PC-9 (cell line): ENCODE results near the gene ARHGAP42. TPM values are rescaled to one million over a fixed set of nuclear protein-coding genes. Genes with fewer than 3 reads are reported as not detected.

Experiments
- BruUV-seq: library from RNA; stranded (reverse); fragments of 400-500 nt; replicated peaks from 2 replicates; lab custom pipeline; 2021; lab: Mats Ljungman, UMichigan
- CTCF ChIA-PET: fragments of 300-600 bp; sonication (Branson Sonifier 250); formaldehyde crosslinking; loops from one replicate; lab custom pipeline; 2022; ENCODE audit warnings: antibody characterized with exemption; lab: Charles Lee
- POLR2A ChIA-PET: fragments of 300-600 bp; sonication (Branson Sonifier 250); formaldehyde crosslinking; loops from one replicate; lab custom pipeline; 2022; ENCODE audit warnings: antibody characterized with exemption; ENCODE audit not compliant: unreplicated experiment; lab: Charles Lee
- DNase-seq, 2 experiments: peaks; one replicate each; pipeline versions ENCODE4 v3.0.0 to v3.0.0-alpha.2; 2015 to 2022; ENCODE audit warnings: mixed read lengths in 1 of 2
- H2AFZ ChIP-seq: fragments of 200-600 bp; sonication (generic); 2 replicates; pipeline ENCODE4 v1.8.1; 2017; ENCODE audit warnings: antibody characterized with exemption
- H3F3A ChIP-seq: fragments of 200-600 bp; sonication (generic); 2 replicates; pipeline ENCODE4 v1.8.1; 2017; ENCODE audit warnings: antibody characterized with exemption, mild to moderate bottlenecking, low read depth; ENCODE audit not compliant: insufficient read depth
- H3K27ac ChIP-seq: fragments of 200-600 bp; sonication (generic); 2 replicates; pipeline ENCODE4 v1.6.1; 2016; ENCODE audit warnings: mixed run types
- H3K27me3 ChIP-seq: fragments of 200-600 bp; sonication (generic); 2 replicates; pipeline ENCODE4 v1.6.1; 2016; ENCODE audit warnings: low read depth, mixed run types; ENCODE audit not compliant: insufficient read depth
- H3K36me3 ChIP-seq: fragments of 200-600 bp; sonication (generic); 2 replicates; pipeline ENCODE4 v1.6.1; 2016; ENCODE audit warnings: low read depth, mixed run types
- H3K4me1 ChIP-seq: fragments of 200-600 bp; sonication (generic); replicated peaks from 2 replicates; pipeline ENCODE4 v1.6.1; 2016; ENCODE audit warnings: mixed run types; ENCODE audit not compliant: insufficient read depth
- H3K4me2 ChIP-seq: fragments of 200-600 bp; sonication (generic); 2 replicates; pipeline ENCODE4 v1.6.1; 2017; ENCODE audit warnings: mixed run types
- H3K4me3 ChIP-seq: fragments of 200-600 bp; sonication (generic); 2 replicates; pipeline ENCODE4 v1.6.1; 2016; ENCODE audit warnings: mixed run types
- H3K79me2 ChIP-seq: fragments of 200-600 bp; sonication (generic); 2 replicates; pipeline ENCODE4 v1.6.1; 2017; ENCODE audit warnings: low read depth, mixed run types
- H3K9me2 ChIP-seq: fragments of 200-600 bp; sonication (generic); 2 replicates; pipeline ENCODE4 v1.8.1; 2017; ENCODE audit warnings: mild to moderate bottlenecking; ENCODE audit not compliant: insufficient read depth
- H3K9me3 ChIP-seq: fragments of 200-600 bp; sonication (generic); 2 replicates; pipeline ENCODE4 v1.8.1; 2016; ENCODE audit warnings: low read depth; ENCODE audit not compliant: insufficient read depth
- H4K20me1 ChIP-seq: fragments of 200-600 bp; sonication (generic); 2 replicates; pipeline ENCODE4 v1.8.1; 2017; ENCODE audit not compliant: insufficient read depth
- CTCF ChIP-seq: fragments of 200-600 bp; sonication (generic); conservative IDR thresholded peaks from 2 replicates; pipeline ENCODE4 v1.6.1; 2017; ENCODE audit warnings: mixed run types, antibody characterized with exemption, mild to moderate bottlenecking, moderate library complexity
- EZH2 ChIP-seq: fragments of 200-600 bp; sonication (generic); IDR thresholded peaks from 2 replicates; pipeline ENCODE4 v1.8.0; 2017; ENCODE audit warnings: antibody characterized with exemption, low read depth
- intact Hi-C: fragments of 100-400 bp; cut with micrococcal nuclease; formaldehyde crosslinking; loops from one replicate; pipeline ENCODE4 v1.10.0; 2022; ENCODE audit not compliant: unreplicated experiment
- total RNA-seq: library from RNA; stranded (reverse); gene quantifications from 2 replicates; pipeline ENCODE4 v1.2.3, GENCODE V29; 2021

Gene ARHGAP42
- total RNA-seq, 1 experiment from 2014 or later: 12.8 TPM

GRCh38 chr11:100882957-100883356 lies 195.9 kb downstream of the ARHGAP42 start:
- Histone ChIP-seq H3K79me2 (no peaks in the 10 kb centered on the region), H3K9me2 (no peaks in the 10 kb centered on the region), H3K4me2 (no peak overlapping the region), H4K20me1 (no peaks in the 10 kb centered on the region), H3K9me3 (no peaks in the 10 kb centered on the region), H2AFZ (no peak overlapping the region), H3K27ac (no peak overlapping the region), H3F3A (no peaks in the 10 kb centered on the region), H3K27me3 (no peaks in the 10 kb centered on the region), H3K36me3 (no peaks in the 10 kb centered on the region), H3K4me3 (no peak overlapping the region), H3K4me1 (no peaks in the 10 kb centered on the region)
- no TSS peak for BruUV-seq
- TF ChIP-seq EZH2 (no peak), CTCF (no peak)
- intact Hi-C loops: no loop called here
- ChIA-PET POLR2A (no interaction called here), CTCF (no interaction called here)
- no peak for DNase-seq

- Histone ChIP-seq H3K4me2 (no peak overlapping the region), H3K4me3 (no peak overlapping the region), H3K9me3 (no peaks in the 10 kb centered on the region), H3K27ac (no peak overlapping the region), H3K4me1 (no peaks in the 10 kb centered on the region), H3F3A (no peaks in the 10 kb centered on the region), H3K27me3 (no peaks in the 10 kb centered on the region), H4K20me1 (no peaks in the 10 kb centered on the region), H2AFZ (no peak overlapping the region), H3K79me2 (no peaks in the 10 kb centered on the region), H3K9me2 (no peaks in the 10 kb centered on the region), H3K36me3 (no peaks in the 10 kb centered on the region)
- TF ChIP-seq EZH2 (no peak), CTCF (no peak)
- intact Hi-C loops: no loop called here
- no TSS peak for BruUV-seq
- no peak for DNase-seq
- CTCF ChIA-PET: no interaction called here
- POLR2A ChIA-PET: no interaction called here
Observed at GRCh38 chr11:100883830-100884229, 196.7 kb downstream of the ARHGAP42 start.

GRCh38 chr11:100887659-100888058 lies 200.6 kb downstream of the ARHGAP42 start:
- peaks cover 7% of the 10 kb centered on the region for H3K9me2 ChIP-seq
- ChIA-PET POLR2A (no interaction called here), CTCF (no interaction called here)
- no peaks in the 10 kb centered on the region for H4K20me1 ChIP-seq
- H2AFZ ChIP-seq: no peak overlapping the region
- H3K4me2 ChIP-seq: no peak overlapping the region
- no peak overlapping the region for H3K27ac ChIP-seq
- TF ChIP-seq CTCF (no peak), EZH2 (no peak)
- H3K4me3 ChIP-seq: no peak overlapping the region
- H3F3A ChIP-seq: no peaks in the 10 kb centered on the region
- no peak for DNase-seq
- H3K9me3 ChIP-seq: no peaks in the 10 kb centered on the region
- H3K36me3 ChIP-seq: no peaks in the 10 kb centered on the region
- H3K27me3 ChIP-seq: no peaks in the 10 kb centered on the region
- no peaks in the 10 kb centered on the region for H3K4me1 ChIP-seq
- H3K79me2 ChIP-seq: no peaks in the 10 kb centered on the region
- intact Hi-C loops: no loop called here
- no TSS peak for BruUV-seq
